Measurements from ENCODE around the gene PRPF40A.

DNA sequence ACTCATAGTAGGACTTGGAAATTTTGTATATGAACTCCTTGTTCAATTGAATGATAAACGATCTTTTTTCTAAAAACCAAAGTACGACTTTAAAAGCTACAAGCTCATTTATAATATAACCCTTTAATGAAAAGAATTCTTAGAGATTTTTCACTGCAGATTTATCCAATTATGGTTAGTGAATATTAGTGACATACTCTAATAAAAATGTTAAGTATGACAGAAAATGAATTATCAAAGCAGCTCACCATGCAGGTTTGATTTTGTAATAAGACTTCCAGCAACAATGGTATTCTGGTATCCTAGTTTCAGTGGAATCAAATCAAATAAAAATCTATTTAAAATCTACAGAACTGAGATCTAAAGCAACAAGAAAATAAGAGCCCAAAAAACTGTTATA, 38.5 kb downstream of the PRPF40A start:
- TF ChIP-seq EP300 (IDR thresholded peaks at IDR 0.05) (no peak), CTCF (IDR thresholded peaks at IDR 0.05) (no peak), POLR2A (IDR thresholded peaks at IDR 0.05) (no peak), POLR2AphosphoS5 (IDR thresholded peaks at IDR 0.05) (no peak)

Data from gastroesophageal sphincter (tissue), 3 donors.